HG03432 (cell line): Measurements from ENCODE around the gene TRAPPC10.
A peak's percentile ranks its signal among the peaks of the same experiment; 100 is the strongest.
"Not testable (repeated sequence)": the region's sequence is repeated elsewhere in the genome, so short reads cannot be mapped to it uniquely, and the experiment has no call there.

ENCODE experiments used
- ATAC-seq: cut with Tn5 transposase; IDR thresholded peaks from one replicate; pipeline ENCODE4 v1.9.1; 2021; ENCODE audit warnings: mild to moderate bottlenecking, moderate library complexity; ENCODE audit not compliant: unreplicated experiment

TRAPPC10 gene

DNA sequence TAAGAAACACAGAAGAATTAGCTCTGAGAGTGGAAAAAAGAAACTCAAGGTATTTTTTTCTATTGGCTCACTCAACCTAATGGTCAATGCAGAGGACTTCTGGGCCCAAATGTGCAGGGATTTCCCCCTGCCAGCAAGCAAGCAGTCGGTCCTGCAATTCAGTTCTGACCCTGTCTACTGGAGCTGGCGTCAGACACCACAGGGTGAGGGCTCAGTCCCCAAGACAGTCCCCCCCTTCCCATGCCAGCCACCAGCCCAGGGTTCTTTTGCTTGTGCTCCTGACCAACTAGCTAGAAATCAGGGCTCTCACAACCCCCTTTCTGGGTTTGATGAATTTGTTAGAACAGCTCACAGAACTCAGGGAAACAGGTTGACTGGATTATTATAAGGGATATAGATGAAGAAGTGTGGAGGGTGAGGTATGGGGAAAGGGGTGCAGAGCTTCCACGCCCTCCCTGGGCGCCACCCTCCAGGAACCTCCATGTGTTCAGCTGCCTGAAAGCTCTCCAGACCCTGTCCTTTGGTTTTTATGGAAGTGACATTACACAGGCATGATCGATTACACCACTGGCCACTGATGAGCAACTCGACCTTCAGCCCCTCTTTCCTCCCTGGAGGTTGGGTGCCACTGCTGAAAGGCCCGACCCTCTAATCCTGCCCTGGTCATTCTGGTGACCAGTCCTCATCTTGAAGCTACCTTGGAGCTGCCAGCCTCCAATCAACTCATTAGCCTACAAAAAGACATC lies 72.6 kb downstream of the TRAPPC10 start:
- ATAC-seq = no peak

DNA sequence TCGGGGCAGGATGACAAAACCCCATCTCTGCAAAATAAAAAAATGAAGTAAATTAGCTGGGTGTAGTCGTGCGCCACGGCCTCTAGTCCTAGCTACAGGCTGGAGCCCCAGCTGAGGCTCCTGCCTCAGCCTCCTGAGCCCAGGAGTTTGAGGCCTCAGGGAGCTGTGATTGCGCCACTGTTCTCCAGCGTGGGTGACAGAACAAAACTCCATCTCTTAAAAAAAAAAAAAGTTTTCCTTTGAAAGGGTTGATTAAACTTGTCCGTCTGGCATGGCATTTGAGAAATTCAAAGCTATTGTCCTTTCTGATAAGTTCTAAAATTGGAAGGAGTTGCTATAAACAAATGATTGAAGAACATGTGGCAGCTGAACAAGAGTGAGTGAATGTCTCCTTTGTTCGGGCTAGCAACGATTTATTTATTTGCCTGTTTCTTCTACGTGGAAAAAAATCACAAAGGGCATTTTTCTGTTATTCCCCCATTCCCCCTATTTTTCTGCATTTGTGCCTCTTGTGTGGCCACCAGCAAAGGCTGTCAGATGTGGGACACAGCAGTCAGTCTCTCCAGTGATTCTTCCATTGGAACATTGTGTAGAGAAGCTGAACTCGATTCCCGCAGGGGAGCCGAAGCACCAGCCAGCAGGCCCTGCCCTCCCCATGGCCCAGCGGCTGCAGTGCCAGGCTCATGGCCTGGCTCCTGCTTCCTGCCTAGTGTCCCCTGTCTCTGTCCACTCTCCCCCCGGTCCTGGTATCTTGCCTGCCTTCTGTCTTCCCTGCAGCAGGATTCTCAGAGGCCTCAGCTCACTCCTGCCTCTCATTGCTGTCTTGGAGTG lies 73.6 kb downstream of the TRAPPC10 start:
- ATAC-seq = no peak

GRCh38 chr21:44086636-44087425 lies 74.7 kb downstream of the TRAPPC10 start:
- no peak for ATAC-seq

DNA sequence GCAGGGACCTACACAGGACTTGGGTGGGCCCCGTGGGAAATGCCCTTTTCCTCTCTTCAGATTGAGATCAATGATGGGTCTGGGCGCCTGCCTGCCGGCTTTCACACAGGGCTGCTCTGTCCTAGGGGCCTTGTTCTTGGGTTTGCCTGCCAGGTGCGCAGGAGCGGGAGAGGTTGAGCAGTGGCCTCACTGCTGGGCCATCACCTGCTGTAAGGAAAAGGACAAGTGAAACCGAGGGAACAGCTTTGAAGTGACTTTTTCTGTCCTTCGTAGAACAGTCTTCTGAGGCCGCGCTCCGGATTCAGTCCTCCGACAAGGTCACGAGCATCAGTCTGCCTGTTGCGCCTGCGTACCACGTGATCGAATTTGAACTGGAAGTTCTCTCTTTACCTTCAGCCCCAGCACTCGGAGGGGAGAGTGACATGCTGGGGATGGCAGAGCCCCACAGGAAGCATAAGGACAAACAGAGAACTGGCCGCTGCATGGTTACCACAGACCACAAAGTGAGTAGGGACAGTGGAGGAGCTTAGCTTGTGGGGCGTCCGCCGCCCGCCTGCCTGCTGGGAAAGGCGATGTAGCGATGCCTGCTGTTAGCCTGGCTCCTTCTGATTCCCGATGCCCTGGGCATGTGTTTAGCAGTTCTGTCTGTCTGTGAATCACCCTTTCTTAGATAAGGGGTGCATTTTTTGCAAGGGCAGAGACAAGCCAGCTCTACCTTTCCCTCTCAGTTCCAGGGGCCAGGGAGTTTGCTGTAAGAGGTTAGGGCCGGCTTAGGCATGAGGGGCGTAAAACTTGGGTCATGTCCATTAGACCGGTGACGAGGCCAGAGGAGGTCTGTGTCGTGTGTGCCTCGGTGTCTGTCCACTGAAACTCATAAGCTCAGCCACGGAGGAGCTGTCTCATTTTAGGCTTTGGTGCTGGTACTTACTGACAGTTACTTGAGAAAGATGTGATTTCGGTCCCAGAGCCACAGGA lies 75.6 kb downstream of the TRAPPC10 start:
- ATAC-seq = no peak

GRCh38 chr21:44088401-44088780 lies 76.3 kb downstream of the TRAPPC10 start:
- ATAC-seq = no peak

- no peak for ATAC-seq
Observed at GRCh38 chr21:44089001-44089911, 77.1 kb downstream of the TRAPPC10 start.

DNA sequence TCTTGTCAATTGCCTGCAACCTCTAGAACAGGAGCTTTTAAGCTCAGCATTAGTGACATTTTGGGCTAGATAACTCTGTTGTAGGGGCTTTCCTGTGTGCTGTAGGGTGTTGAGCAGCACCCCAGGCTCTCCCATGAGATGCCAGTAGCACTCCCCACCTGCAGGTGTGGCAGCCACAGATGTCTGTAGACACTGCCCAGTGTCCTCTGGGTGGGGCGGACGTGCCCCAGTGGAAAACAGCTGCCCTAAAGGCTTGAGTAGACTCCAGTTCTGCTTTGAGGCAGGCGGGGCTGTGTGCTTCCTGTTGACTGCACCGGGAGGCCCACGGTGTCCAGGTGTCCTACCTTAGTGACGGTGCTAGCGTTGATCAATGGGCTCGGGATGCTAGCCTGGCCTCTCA lies 78.2 kb downstream of the TRAPPC10 start:
- ATAC-seq = no peak

DNA sequence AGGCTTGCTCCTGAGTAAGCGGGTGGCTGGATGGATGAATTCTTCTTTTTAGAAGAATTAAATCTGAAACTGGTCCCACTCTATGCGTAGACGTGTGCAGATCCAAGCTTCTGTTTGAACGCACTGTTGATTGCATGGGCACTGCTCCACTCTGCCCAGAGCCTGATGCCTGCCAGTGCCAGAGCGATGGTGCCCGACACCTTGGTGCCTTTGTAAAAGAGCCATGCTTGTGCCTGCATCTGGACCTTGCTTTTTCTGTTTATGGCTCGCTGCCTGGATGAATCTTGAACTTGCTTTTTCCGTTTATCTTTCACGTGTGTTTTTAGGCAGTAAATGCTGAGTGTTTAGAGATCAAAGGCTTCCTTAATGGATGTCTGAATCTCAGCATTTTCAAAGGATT lies 80.1 kb downstream of the TRAPPC10 start:
- no peak for ATAC-seq

DNA sequence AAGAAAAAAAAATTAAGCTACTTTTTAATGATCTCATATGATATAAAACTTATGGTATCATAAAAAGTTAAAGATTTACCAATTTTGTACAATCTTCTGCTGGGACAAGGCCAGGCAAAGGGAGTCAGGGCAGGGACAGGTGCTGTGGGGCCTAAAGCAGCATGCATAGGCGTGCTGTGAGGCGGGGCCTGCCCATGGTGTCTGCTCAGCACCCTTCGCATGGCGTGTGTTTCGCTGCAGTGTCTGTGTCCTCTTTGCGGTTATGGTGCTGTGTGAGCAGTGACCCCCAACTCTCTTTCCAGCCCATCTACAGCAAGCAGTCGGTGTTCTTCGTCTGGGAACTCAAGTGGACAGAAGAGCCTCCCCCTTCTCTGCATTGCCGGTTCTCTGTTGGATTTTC lies 81.7 kb downstream of the TRAPPC10 start:
- no peak for ATAC-seq

DNA sequence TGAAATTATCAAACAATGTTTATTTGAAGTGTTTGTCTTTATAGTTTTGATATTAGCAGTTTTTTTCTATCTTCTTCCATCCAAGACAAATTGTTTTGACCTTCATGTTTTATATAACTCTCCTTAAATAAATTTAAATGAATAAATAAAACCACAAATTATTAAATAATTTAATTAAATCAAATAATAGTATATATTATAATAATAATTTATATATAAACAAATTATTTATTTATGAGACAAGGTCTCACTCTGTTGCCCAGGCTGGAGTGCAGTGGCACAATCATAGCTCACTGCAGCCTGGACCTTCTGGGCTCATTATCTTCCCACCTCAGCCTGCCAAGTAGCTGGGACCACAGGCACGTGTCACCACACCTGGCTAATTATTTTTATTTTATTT lies 82.7 kb downstream of the TRAPPC10 start:
- ATAC-seq = no peak

DNA sequence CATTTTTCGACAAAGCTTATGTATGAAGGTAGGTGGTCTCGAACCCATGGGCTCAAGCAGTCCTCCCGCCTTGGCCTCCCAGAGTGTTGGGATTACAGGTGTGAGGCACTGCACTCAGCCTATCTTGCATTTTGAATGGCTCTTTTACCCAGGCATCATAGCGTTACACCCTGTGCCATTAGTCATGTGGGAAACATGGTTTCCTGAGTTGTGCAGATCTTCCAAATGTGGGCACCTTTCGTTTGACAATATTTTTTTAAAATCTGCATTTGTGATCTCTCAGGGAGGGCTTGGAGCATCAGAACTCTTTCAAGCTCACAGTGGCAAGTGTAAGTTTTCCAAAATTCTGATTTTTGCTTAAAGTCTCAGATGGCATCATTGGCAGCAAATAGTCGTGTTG lies 86.4 kb downstream of the TRAPPC10 start:
- ATAC-seq = not testable (repeated sequence)

GRCh38 chr21:44098964-44099363 lies 86.9 kb downstream of the TRAPPC10 start:
- ATAC-seq = not testable (repeated sequence)

DNA sequence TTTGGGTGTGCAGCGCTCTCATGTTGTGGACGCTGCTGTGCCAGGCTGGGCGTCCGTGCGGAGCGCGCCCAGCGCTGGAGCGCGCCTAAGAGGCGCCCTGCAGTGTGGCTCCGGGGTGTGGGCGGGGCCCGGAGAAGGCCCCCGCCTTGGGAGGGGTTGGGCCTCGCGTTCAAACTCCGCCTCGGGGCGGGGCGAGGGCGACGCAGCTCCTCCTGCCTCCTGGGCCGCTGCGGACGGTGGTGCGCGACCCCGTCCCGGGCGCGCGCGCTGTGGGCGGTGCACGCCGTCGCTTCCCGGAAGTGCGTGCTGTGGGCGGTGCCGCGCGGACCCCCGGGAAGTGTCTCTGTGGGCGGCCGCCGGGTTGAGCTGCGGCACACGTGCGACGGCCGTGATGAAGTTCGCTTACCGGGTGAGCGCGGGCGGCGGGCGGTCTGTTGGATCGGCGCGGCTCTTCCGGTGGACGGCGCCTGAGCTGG lies 95.0 kb downstream of the TRAPPC10 start, which contains the start of gene PWP2:
Gene PWP2, plus strand, starts transcription at position 374 of the 476 bp plus-strand sequence. Its CDS starts 18 bp downstream, at position 392.
- peak; percentile 81 for ATAC-seq

GRCh38 chr21:44107589-44107988 lies 95.5 kb downstream of the TRAPPC10 start:
- ATAC-seq = not testable (repeated sequence)

DNA sequence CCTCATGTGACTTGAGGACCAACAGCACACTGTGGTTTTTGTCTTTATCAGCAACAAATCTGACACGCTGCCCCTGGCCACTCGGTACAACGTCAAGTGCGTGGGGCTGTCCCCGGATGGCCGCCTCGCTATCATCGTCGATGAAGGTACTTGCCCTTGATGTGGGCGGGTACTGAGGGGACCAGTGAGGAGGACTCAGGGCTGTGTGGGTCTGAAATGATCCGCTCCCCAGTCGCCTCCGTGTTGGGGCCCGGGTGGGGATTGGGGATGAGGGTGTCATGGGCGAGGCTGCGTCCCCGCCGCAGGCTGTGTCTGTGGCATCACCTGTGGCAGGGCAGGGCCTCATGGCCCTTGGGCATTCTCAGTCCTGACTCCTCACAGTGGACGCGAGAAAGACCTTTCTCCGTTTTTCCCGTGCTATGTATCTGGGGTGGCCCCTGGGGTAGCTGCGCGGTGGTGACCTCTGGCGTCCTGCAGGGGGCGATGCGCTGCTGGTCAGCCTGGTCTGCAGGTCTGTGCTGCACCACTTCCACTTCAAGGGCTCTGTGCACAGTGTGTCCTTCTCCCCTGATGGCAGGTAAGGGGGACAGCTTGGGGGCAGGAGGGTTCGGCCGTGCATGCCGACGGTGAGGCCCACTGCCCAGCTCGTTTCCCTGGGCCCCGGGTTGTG lies 101.7 kb downstream of the TRAPPC10 start:
- ATAC-seq = not testable (repeated sequence)

DNA sequence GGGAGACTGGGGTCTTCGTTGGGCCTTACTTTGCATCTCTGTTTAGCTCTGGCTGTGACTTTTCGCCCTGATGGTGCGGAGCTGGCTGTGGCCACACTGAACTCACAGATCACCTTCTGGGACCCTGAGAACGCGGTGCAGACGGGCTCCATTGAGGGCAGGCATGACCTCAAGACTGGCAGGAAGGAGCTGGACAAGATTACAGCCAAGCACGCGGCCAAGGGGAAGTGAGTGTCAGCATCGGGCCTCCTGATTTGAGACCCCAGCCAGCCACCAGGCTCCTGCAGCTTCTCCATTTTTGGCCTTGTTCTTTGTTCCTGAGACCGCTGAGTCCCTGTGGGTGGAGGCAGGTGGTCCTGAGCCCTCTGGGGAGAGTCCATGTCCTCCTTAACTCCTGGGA lies 110.0 kb downstream of the TRAPPC10 start:
- ATAC-seq = not testable (repeated sequence)

DNA sequence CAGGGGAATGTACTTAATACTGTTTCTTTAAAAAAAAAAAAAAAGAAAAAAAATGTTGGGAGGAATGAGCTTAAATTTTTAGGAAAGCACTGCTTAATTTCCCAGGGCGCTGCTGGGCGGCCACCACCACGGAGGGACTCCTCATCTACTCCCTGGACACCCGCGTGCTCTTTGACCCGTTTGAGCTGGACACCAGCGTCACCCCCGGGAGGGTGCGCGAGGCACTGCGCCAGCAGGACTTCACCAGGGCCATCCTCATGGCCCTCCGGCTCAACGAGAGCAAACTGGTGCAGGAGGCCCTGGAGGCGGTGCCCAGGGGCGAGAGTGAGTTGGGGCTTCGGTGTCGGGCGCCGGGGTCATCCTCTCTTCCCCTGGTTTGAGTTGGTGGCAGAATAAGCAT lies 115.7 kb downstream of the TRAPPC10 start:
- not testable (repeated sequence) for ATAC-seq

DNA sequence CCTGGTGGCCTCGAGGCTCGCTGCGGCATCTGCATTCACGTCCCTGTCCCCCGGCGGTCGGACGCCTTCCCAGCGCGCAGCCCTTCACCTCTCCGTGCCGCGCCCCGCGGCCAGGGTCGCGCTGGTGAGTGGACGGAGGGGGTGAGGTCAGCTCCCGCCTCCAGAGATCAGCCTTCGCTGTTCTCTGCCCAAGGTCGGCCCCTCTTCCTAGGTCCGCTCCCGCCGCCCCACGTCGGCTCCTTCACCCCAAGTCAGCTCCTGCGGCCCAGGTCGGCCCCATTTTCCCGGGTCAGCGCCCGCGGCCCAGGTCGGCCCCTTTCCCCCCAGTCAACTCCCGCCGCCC lies 121.6 kb downstream of the TRAPPC10 start:
- not testable (repeated sequence) for ATAC-seq
